GM23338 (cell line): ENCODE measurements around the gene B3GNT9. TPM values are rescaled to one million over a fixed set of nuclear protein-coding genes. Genes with fewer than 3 reads are reported as not detected.

ENCODE experiments used
- ATAC-seq: fragments of 200-7000 bp; cut with Tn5 transposase; 3 replicates; pipeline ENCODE4 v1.9.1; 2020
- DNase-seq: peaks from one replicate; pipeline ENCODE4 v3.0.0-alpha.2; 2015; ENCODE audit warnings: low spot score
- H2AFZ ChIP-seq: fragments of 200-600 bp; sonication (generic); 2 replicates; pipeline ENCODE4 v1.8.0; 2016; ENCODE audit warnings: antibody characterized with exemption, mild to moderate bottlenecking, moderate library complexity
- H3F3A ChIP-seq: fragments of 200-600 bp; sonication (generic); replicated peaks from 2 replicates; pipeline ENCODE4 v1.8.0; 2017; ENCODE audit warnings: antibody characterized with exemption, mixed run types, low read depth
- H3K27ac ChIP-seq: fragments of 200-600 bp; sonication (generic); 2 replicates; pipeline ENCODE4 v1.6.1; 2016; ENCODE audit warnings: low read depth
- H3K27me3 ChIP-seq: fragments of 200-600 bp; sonication (generic); 2 replicates; pipeline ENCODE4 v1.8.0; 2016; ENCODE audit warnings: mild to moderate bottlenecking, mixed run types, moderate library complexity; ENCODE audit not compliant: insufficient read depth
- H3K36me3 ChIP-seq: fragments of 200-600 bp; sonication (generic); 2 replicates; pipeline ENCODE4 v1.8.0; 2016; ENCODE audit warnings: mild to moderate bottlenecking; ENCODE audit not compliant: insufficient read depth
- H3K4me1 ChIP-seq: fragments of 200-600 bp; sonication (generic); 2 replicates; pipeline ENCODE4 v1.8.0; 2016; ENCODE audit warnings: mild to moderate bottlenecking, moderate library complexity; ENCODE audit not compliant: insufficient read depth
- H3K4me2 ChIP-seq: fragments of 200-600 bp; sonication (generic); 2 replicates; pipeline ENCODE4 v1.7.1; 2017; ENCODE audit warnings: mixed run types
- H3K4me3 ChIP-seq: fragments of 200-600 bp; sonication (generic); 2 replicates; pipeline ENCODE4 v1.6.1; 2016; ENCODE audit warnings: mixed run types
- H3K79me2 ChIP-seq: fragments of 200-600 bp; sonication (generic); replicated peaks from 2 replicates; pipeline ENCODE4 v1.8.0; 2017; ENCODE audit warnings: mild to moderate bottlenecking; ENCODE audit not compliant: insufficient read depth
- H3K9me2 ChIP-seq: fragments of 200-600 bp; sonication (generic); 2 replicates; pipeline ENCODE4 v1.8.0; 2017; ENCODE audit not compliant: insufficient read depth
- H4K20me1 ChIP-seq: fragments of 200-600 bp; sonication (generic); replicated peaks from 2 replicates; pipeline ENCODE4 v1.8.0; 2017; ENCODE audit warnings: mild to moderate bottlenecking; ENCODE audit not compliant: insufficient read depth
- H3K27ac Mint-ChIP-seq: 2 replicates; pipeline ENCODE4 v1.8.0; 2020; ENCODE audit warnings: inconsistent platforms, mild to moderate bottlenecking, moderate library complexity, mixed read lengths
- H3K27me3 Mint-ChIP-seq: 3 replicates; pipeline ENCODE4 v1.8.0; 2022; ENCODE audit warnings: low read depth, mild to moderate bottlenecking, moderate library complexity, mixed read lengths, inconsistent platforms; ENCODE audit not compliant: insufficient read depth, poor library complexity
- H3K36me3 Mint-ChIP-seq: 3 replicates; pipeline ENCODE4 v1.8.0; 2021; ENCODE audit warnings: low read depth, mild to moderate bottlenecking, inconsistent platforms, moderate library complexity, mixed read lengths
- H3K4me1 Mint-ChIP-seq: 3 replicates; pipeline ENCODE4 v1.8.0; 2020; ENCODE audit warnings: mild to moderate bottlenecking, inconsistent platforms, mixed read lengths
- H3K4me3 Mint-ChIP-seq: 3 replicates; pipeline ENCODE4 v1.8.0; 2021; ENCODE audit warnings: moderate library complexity, mild to moderate bottlenecking, inconsistent platforms, mixed read lengths
- H3K9me3 Mint-ChIP-seq: 3 replicates; pipeline ENCODE4 v1.8.0; 2020; ENCODE audit warnings: moderate library complexity, mild to moderate bottlenecking, inconsistent platforms, mixed read lengths
- CREB1 ChIP-seq: fragments of 250-450 bp; sonication (Bioruptor Pico); IDR thresholded peaks from 2 replicates; pipeline ENCODE4 v1.5.0; 2020; ENCODE audit warnings: low read depth, mild to moderate bottlenecking, moderate library complexity
- CTCF ChIP-seq, 2 experiments: fragments of 200-600 bp in 1 of 2; sonication (generic) in 1 of 2; conservative IDR thresholded peaks; 2 replicates each; pipeline versions ENCODE4 v1.5.1 to v1.6.1; 2016 to 2017; ENCODE audit warnings: antibody characterized with exemption in 2 of 2, low read depth in 2 of 2, mild to moderate bottlenecking in 2 of 2, moderate library complexity in 1 of 2
- ETS1 ChIP-seq: IDR thresholded peaks from 2 replicates; pipeline ENCODE4 v1.6.1; 2016; ENCODE audit warnings: antibody characterized with exemption
- EZH2 ChIP-seq: fragments of 200-600 bp; sonication (generic); IDR thresholded peaks from one replicate; pipeline ENCODE4 v1.8.0; 2017; ENCODE audit warnings: antibody characterized with exemption, mild to moderate bottlenecking, low read depth; ENCODE audit not compliant: unreplicated experiment
- EZH2phosphoT487 ChIP-seq: fragments of 200-600 bp; sonication (generic); IDR thresholded peaks from one replicate; pipeline ENCODE4 v1.8.1; 2018; ENCODE audit warnings: antibody characterized with exemption; ENCODE audit not compliant: unreplicated experiment
- JUNB ChIP-seq: IDR thresholded peaks from one replicate; pipeline ENCODE4 v1.6.1; 2016; ENCODE audit warnings: antibody characterized with exemption; ENCODE audit not compliant: unreplicated experiment
- NANOG ChIP-seq: IDR thresholded peaks from 2 replicates; pipeline ENCODE4 v1.6.1; 2016; ENCODE audit warnings: antibody characterized with exemption, borderline replicate concordance
- POLR2AphosphoS5 ChIP-seq: IDR thresholded peaks from 2 replicates; pipeline ENCODE4 v1.6.1; 2016; ENCODE audit warnings: antibody characterized with exemption, low read depth
- REST ChIP-seq: IDR thresholded peaks from one replicate; pipeline ENCODE4 v1.6.1; 2018; ENCODE audit warnings: antibody characterized with exemption; ENCODE audit not compliant: unreplicated experiment
- STAT1 ChIP-seq: IDR thresholded peaks from one replicate; pipeline ENCODE4 v1.6.1; 2016; ENCODE audit warnings: antibody characterized with exemption; ENCODE audit not compliant: unreplicated experiment
- ZNF114 ChIP-seq: fragments of 250-450 bp; sonication (Bioruptor Pico); IDR thresholded peaks from 2 replicates; pipeline ENCODE4 v1.5.0; 2020; ENCODE audit warnings: mild to moderate bottlenecking, moderate library complexity
- ZNF331 ChIP-seq: fragments of 250-450 bp; sonication (Bioruptor Pico); IDR thresholded peaks from 2 replicates; pipeline ENCODE4 v1.5.0; 2020; ENCODE audit warnings: low read depth, mild to moderate bottlenecking, moderate library complexity
- polyA plus RNA-seq: library from polyadenylated mRNA; unstranded; fragments of >200 nt; fragmentation: Nextera tagmentation; extraction: Ambion mirVana; gene quantifications from 2 replicates; pipeline ENCODE4 v1.2.1, GENCODE V29; 2016
- total RNA-seq: library from RNA; depleted of rRNA; stranded (reverse); fragments of >200 nt; shearing (Covaris generic); gene quantifications from 2 replicates; pipeline ENCODE4 v1.2.3, GENCODE V29; 2014
- TF ChIP-seq, protein P1 (sequence below): fragments of 250-450 bp; sonication (Bioruptor Pico); IDR thresholded peaks from 2 replicates; pipeline ENCODE4 v1.5.0; 2020; ENCODE audit warnings: mild to moderate bottlenecking, moderate library complexity

Gene B3GNT9
- total and polyA plus RNA-seq, 2 experiments from 2014 or later = 0.99 to 7.0 TPM

- TF ChIP-seq REST (no peak), EZH2phosphoT487 (no peak), CTCF (conservative IDR thresholded peaks at IDR 0.05; ENCODE audit: low read depth in 2 of 2) (no peak), POLR2AphosphoS5 (no peak), STAT1 (no peak), CREB1 (CRISPR knock-in tag) (no peak), ZNF114 (CRISPR knock-in tag) (no peak), ETS1 (no peak), JUNB (no peak), EZH2 (no peak), ZNF331 (CRISPR knock-in tag) (no peak), NANOG (no peak)
- TF ChIP-seq, protein P1, sequence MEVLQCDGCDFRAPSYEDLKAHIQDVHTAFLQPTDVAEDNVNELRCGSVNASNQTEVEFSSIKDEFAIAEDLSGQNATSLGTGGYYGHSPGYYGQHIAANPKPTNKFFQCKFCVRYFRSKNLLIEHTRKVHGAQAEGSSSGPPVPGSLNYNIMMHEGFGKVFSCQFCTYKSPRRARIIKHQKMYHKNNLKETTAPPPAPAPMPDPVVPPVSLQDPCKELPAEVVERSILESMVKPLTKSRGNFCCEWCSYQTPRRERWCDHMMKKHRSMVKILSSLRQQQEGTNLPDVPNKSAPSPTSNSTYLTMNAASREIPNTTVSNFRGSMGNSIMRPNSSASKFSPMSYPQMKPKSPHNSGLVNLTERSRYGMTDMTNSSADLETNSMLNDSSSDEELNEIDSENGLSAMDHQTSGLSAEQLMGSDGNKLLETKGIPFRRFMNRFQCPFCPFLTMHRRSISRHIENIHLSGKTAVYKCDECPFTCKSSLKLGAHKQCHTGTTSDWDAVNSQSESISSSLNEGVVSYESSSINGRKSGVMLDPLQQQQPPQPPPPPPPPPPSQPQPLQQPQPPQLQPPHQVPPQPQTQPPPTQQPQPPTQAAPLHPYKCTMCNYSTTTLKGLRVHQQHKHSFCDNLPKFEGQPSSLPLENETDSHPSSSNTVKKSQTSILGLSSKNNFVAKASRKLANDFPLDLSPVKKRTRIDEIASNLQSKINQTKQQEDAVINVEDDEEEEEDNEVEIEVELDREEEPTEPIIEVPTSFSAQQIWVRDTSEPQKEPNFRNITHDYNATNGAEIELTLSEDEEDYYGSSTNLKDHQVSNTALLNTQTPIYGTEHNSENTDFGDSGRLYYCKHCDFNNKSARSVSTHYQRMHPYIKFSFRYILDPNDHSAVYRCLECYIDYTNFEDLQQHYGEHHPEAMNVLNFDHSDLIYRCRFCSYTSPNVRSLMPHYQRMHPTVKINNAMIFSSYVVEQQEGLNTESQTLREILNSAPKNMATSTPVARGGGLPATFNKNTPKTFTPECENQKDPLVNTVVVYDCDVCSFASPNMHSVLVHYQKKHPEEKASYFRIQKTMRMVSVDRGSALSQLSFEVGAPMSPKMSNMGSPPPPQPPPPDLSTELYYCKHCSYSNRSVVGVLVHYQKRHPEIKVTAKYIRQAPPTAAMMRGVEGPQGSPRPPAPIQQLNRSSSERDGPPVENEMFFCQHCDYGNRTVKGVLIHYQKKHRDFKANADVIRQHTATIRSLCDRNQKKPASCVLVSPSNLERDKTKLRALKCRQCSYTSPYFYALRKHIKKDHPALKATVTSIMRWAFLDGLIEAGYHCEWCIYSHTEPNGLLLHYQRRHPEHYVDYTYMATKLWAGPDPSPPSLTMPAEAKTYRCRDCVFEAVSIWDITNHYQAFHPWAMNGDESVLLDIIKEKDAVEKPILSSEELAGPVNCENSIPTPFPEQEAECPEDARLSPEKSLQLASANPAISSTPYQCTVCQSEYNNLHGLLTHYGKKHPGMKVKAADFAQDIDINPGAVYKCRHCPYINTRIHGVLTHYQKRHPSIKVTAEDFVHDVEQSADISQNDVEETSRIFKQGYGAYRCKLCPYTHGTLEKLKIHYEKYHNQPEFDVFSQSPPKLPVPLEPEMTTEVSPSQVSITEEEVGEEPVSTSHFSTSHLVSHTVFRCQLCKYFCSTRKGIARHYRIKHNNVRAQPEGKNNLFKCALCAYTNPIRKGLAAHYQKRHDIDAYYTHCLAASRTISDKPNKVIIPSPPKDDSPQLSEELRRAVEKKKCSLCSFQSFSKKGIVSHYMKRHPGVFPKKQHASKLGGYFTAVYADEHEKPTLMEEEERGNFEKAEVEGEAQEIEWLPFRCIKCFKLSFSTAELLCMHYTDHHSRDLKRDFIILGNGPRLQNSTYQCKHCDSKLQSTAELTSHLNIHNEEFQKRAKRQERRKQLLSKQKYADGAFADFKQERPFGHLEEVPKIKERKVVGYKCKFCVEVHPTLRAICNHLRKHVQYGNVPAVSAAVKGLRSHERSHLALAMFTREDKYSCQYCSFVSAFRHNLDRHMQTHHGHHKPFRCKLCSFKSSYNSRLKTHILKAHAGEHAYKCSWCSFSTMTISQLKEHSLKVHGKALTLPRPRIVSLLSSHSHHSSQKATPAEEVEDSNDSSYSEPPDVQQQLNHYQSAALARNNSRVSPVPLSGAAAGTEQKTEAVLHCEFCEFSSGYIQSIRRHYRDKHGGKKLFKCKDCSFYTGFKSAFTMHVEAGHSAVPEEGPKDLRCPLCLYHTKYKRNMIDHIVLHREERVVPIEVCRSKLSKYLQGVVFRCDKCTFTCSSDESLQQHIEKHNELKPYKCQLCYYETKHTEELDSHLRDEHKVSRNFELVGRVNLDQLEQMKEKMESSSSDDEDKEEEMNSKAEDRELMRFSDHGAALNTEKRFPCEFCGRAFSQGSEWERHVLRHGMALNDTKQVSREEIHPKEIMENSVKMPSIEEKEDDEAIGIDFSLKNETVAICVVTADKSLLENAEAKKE (CRISPR knock-in tag) = no peak
- peak overlapping the region; percentile 74; the same call in 1 of the 2 replicates for H3K27ac Mint-ChIP-seq
These were observed 41.8 kb downstream of the B3GNT9 start for GRCh38 chr16:67108931-67109406.

More at GRCh38 chr16:67108931-67109406, 41.8 kb downstream of the B3GNT9 start:
- Histone ChIP-seq H3K27me3 (peaks cover 10% of the 10 kb centered on the region; the same call in 1 of the 2 replicates), H2AFZ (peak overlapping the region; percentile 100), H3K4me3 (peak overlapping the region; percentile 98), H4K20me1 (peaks cover 24% of the 10 kb centered on the region), H3K27ac (no peak overlapping the region), H3K36me3 (no peaks in the 10 kb centered on the region), H3F3A (peaks cover 6% of the 10 kb centered on the region), H3K9me2 (no peaks in the 10 kb centered on the region), H3K4me1 (peaks cover 10% of the 10 kb centered on the region), H3K79me2 (peaks cover 40% of the 10 kb centered on the region), H3K4me2 (peak overlapping the region; percentile 99)
- Mint-ChIP-seq H3K36me3 (no peaks in the 10 kb centered on the region; the same call in 2 of the 3 replicates), H3K27me3 (peaks cover 10% of the 10 kb centered on the region), H3K9me3 (no peaks in the 10 kb centered on the region; the same call in 2 of the 3 replicates), H3K4me1 (peaks cover 13% of the 10 kb centered on the region; the same call in 2 of the 3 replicates), H3K4me3 (peak overlapping the region; percentile 98)
- ATAC-seq (peak; percentile 7), DNase-seq (no peak)
